Fibroblast of skin of scalp (primary cell): ENCODE data around the gene STAP2.

Experiments
- DNase-seq: peaks from one replicate; pipeline ENCODE4 v3.0.0-alpha.2; 2013

STAP2 gene

DNA sequence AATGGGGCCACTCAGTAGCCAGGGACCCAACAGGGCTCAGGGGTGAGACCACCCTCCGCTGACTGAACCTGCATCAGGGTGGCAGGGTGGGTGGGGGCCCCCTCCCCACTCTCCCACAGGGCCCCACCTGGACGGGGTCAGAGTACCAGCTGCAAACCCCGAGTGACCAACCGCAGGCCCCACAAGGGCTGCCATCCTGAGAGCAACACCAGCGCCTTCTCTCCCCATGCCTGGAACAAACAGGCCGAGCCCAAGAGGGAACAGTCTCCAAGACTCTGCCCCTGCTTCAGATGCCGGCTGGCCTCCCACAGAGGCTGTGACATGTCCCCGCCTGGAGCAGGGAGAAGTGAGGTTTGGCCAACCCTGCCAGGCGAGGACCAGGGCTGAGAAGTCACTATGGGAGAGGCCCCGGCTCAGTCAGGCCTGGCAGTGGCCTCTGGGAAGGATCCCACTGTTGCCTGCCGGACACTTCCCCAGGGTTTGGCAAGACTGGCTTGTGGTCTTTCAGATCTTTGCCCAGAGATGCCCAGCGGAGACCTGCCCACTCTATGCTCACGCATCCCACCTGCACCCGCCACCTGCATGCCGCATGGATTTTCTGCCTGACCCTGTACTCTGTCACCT is 31.9 kb upstream of the STAP2 start:
- no peak for DNase-seq

DNA sequence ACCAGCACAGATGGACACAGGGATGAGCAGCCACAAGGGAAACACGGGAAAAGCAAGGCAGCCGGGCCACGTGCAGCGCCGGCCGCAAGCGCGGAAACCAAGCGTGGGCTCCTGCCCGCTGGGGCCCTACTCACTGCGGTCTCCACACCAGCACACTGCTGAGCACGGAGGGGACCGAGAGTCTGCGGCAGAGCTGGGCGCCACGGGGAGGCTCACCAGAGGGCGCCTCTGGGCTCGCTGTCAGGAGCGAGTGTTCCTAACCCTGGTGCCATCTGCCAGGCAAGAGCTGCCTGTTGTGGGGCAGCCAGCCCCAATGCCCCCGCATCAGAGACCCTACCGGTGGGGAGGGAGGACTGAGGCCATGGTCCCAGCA is 31.2 kb upstream of the STAP2 start:
- DNase-seq = no peak

GRCh38 chr19:4369109-4369887 is 30.7 kb upstream of the STAP2 start:
- DNase-seq = no peak

DNA sequence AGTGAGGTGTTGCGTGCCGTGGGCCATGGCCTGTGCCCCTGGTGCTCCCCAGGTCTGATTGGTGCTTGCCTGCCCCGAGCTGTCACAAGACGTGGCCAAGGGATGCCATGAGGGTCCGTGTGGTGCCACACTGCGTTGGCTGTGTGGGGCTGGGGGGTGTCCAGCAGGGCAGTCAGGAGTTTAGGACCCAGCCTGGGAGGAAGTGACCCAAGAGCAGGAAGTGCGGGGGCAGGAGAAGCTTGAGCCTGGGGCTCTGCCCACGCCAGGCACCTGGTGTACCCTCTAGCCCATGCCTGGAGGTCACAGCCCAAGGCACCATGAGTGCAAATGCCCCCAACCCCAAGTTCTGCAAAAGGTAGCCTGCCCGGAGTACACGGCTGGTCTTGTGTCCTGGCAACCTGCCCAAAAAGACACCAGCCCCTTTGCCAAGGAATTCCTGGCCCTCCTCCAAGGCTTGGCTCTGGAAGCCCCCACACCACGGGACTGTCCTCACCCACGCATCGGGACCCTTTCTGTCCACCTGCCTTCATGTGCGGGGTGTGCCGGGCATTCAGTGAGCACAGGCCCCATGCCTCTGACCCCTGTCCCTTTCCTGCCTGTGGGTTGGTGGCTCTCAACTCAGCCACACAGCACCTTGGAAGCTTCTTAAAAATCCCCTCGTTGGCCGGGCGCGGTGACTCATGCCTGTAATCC is 29.6 kb upstream of the STAP2 start:
- DNase-seq = no peak

DNA sequence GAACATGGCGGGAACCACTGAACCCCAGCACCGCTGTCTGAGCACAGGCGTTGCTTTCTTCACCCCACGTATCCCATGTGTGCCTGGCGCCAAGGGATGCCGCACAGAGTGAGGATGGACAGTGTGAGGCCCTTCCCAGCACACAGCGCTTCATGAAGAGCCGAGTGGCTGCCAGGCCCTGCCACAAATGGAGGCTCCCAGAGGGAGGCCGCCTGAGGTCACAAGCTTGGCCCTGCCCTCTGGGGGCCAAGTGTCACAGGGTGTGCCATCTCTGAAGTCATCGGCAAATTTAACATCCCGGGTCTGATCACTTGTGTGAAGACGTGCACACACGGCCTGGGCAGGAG is 29.1 kb upstream of the STAP2 start:
- DNase-seq = no peak

GRCh38 chr19:4367336-4367723 is 28.7 kb upstream of the STAP2 start:
- DNase-seq = no peak

- no peak for DNase-seq
Observed at GRCh38 chr19:4366666-4367335, 28.2 kb upstream of the STAP2 start.

GRCh38 chr19:4365791-4366665 is 27.4 kb upstream of the STAP2 start:
- DNase-seq = no peak

DNA sequence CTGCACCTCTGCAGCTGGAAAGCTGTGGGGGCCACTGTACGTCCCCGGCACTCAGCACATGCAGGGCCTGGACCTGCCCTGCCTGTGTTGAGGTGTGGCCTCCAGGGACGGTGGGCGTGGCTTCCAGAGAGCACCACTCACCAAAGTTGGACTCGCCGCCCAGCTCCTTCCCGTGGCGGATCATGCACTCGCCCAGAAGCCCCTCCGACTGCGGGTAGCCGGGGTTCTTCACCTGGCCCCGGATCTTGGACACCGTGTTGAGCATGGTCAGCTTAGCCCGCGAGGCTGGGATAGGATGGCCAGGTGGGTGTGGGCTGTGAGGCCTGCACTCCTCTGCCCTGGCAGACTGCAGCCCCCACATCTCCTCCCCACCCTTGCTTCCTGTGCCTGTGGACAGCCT is 26.7 kb upstream of the STAP2 start:
- no peak for DNase-seq

GRCh38 chr19:4363571-4364304 is 25.1 kb upstream of the STAP2 start:
- DNase-seq = no peak

DNA sequence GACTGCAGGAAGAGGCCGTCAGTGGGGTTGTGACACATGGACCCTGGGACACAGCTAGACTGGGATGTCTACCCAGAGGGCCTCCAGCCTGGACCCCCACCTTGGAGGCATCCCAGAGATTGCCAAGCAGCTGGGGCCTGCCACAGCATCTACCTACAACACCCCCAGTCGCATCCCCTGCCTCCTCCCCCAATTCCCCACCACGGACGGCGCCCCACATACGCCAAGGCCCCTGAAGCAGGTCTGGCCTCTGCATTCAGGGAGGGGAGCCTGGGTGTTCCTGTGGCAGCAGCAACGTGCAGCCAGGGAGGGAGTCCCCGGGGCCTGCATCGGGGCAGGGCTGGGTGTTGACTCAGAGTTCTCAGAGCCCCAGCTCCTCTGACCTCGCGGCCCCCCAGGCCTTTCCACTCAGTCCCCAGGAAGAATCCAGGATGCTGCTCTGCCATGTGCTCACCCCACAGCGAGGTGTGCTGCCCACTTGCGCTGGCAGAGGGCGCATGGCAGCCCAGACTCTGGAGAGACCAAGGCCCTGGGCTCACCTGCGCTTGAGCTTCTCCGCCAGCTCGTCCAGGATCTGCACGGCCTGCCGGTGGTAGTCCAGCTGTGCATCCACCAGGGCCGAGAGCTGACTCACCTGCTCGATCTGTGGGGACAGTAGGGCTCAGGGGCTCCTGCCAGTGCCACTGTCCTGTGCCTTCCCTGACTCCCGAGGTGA is 24.4 kb upstream of the STAP2 start:
- no peak for DNase-seq

DNA sequence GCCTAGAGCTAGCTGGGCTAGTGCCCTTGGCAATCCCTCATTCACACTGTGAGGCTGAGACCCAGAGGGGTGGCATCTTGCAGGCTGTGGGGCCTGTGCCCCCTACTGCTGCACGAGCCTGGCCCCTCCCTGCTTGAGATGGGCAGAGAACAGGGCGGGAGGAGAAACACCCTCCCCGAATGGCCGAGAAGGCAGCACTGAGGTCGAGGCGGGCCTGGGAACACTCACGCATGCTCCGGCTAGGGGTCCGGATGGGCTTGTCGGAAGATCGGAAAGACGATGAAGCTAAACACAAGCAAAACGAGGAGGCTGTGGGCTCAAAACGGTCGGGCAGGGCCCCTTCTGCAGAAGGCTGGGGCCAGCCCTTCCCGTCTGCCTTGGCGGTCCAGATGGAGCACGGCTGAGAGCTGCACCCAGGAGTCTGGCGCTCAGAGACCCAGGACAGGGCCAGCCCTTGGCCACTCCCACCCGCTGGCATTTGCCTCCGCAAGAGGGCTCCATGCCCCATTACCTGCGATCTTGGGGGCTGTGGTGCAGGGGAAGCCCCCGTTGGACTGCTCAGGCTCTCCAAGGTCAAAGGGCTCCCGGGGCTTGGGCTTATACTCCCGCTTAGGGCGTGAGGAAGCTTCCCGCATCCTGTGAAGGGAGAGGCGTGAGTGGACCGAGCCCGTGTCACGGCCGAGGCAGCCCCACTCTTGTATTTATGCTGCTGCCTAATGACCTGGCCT is 23.6 kb upstream of the STAP2 start:
- no peak for DNase-seq

DNA sequence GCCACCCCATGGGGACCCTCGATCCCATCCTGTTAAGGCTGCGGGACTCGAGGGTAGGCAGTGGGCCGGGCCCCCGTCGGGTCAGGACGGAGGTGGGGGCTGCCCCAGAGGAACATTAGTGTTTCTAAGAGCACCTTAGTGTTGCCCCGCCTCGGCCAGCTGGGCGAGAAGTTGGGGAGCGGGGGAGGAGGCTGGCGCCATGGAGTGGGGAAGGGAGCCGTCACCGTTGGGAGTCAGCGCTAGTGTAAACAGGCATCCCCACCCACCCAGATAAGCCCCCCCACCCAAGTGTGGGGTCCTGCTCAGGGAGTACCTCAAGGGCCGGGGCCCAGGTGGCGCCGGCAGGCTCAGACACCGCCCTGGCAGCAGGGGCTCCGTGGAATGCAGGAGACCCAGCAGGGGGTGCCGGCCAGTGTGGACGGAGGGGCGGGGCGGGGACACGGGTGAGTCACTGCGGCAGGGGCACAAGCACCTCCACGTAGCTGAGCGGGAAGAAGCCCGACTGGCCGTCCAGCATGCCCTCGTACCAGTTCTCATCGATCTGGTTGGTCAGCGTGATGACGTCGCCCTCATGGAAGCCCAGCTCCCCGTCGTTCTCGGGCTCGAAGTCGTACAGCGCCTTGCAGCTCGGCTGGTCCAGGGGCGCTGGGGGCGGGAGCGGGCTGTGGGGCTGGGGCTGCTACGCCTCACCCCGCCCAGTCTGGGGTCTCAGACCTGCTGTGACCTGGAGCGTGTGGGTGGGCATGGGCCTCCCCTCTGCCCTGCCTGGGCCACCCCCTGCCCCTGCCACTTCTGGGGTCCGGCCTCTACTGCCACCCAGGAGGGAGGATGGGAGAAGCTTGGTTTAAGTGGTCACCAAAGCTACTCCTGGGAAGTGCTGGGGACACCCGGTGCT is 22.8 kb upstream of the STAP2 start:
- DNase-seq = no peak

GRCh38 chr19:4360641-4361151 is 22.1 kb upstream of the STAP2 start:
- no peak for DNase-seq

DNA sequence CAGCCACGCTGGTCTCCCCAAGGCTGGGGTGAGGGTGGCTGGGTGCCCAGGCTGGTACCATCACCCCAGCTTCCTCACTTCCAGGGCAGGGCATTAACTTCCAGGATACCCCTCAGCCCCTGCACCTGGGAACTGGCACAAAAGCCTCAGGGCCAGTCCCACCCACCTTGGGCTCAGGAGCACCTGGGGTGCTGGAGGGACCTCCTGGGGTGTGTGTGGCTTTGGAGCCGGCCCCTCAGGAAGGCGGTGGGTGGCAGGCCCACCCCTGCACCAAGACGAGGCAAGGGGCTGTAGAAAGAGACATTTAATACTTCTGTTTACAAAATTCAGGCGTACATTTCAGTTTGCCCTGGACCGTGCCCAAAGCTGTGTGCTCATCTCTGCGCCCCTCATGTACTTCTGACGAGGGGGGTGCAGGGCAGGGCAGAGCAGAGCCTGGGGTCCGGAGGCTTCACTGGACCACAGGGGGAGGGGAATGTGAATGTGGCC is 21.5 kb upstream of the STAP2 start:
- DNase-seq = no peak

DNA sequence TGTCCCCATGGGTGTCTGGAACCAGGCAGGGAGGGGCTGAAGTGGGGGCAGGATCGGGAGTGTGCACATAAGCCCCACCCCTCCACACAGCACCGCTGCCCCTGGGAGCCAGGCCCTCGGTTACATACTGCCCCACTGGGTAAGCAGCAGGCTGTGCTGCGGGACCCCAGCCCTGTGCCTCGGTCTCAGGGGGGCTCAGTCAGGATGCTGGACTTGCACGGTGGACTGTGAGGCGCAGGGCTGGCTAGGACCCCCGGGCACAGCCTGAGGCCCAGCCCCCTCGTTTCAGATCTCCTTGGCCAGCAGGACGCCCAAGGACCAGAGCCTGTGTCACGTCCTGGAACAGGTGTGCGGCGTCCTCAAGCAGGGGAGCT is 21.0 kb upstream of the STAP2 start:
- DNase-seq = no peak

DNA sequence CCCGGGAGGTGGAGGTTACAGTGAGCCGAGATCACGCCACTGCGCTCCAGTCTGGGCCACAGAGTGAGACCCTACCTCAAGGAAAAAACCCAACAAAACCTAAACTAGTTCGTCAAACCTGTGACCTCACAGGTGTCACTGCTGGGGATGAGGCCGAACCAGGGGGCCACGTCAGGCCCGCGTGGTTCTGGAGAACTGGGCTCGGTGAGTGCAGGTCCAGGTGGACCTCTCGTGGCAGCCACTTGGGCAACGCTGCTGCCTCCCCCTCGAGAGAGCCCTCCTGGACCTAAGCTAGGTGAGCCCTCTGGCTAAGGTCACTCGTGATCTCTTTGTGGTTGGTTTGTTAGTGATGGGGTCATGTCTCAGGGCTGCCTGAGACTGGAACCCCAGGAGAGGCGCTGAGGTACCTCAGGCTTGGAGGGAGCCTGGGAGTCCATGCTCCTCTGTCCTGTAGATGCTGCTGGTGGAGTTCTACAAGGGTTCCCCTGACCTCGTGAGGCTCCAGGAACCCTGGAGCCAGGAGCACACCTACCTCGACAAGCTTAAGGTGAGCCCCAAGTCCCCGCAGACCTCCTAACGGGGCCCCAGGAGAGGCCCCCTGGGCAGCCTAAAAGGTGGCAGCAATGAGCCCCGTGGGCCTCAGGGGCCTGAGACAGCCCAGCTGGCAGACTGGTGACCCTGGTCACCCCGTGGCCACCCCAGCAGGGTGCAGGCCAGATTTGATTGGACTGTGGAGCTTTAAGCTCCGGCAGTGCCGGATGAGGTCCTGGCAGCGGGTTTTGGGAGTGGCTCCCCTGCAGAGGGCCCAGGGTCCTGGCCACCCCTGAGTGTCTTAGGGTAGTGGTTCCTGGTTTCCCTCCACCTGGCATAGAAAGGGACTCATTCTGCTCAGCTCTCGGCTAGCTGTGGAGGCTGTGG is 20.3 kb upstream of the STAP2 start:
- no peak for DNase-seq

DNA sequence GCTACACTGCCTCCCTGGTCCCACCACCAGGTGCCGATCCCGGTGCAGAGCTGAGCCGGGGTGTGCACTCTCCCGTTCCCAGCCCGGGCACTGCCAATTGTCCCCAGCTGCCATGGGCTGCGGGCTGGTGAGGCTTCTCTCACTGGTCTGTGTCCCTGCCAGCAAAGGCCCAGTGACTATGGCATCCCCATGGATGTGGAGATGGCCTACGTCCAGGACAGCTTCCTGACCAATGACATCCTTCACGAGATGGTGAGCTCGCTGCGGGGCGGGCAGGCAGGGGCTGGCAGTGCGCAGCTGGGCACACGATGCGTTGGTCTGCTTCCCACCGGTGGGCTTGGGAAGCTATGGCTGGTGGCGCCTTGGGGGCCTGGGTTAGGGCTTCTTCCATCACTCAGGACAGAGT is 19.3 kb upstream of the STAP2 start:
- no peak for DNase-seq
